ENCODE results near the gene ACTG1.
A peak's percentile ranks its signal among the peaks of the same experiment; 100 is the strongest.

GRCh38 chr17:81553018-81553615 is 40.5 kb upstream of the ACTG1 start:
- TF ChIP-seq CTCF (IDR thresholded peaks at IDR 0.05): peak in 2 of 6 experiments; percentile 1 to 14
- TF ChIP-seq POLR2A (IDR thresholded peaks at IDR 0.05): peak in 1 of 2 donors; percentile 33

Measured in thyroid gland (tissue), 4 donors.